ENCODE data around the gene TAF1C.

TAF1C gene

DNA sequence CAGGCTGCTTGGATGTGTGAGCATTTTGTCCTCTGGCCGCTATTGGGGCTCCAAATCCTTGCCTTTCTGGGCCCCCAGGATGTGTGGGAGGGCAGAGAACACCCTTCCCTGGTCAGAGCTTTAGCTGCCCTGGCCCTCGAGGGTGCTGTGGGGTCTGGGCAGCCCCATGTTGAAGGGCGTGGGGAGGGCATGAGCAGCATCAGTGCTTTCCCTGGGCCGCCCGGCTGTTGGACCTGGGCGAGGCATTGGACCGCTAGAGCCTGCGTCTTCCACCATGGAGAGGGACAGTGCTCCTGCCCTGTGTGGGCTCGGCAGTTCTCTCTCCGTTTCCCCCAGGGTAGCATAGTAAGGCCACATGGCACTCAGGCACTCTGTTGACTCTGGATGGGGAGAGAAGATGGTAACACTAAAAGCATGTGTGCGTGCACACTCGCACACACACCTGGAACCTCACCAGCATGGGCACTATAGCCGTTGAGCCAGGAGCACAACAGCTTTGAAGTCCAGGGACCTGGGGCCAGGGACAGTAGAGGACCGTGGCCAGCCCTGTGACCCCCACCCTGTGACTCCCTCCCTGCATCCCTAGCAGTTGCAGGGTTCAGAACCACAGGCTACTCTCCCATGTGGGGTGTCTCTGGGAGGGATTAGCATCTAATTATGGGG, 10.7 kb upstream of the TAF1C start:
- Histone ChIP-seq H3K27me3 (replicated peaks) (no peaks in the 10 kb centered on the region), H3K27ac (no peak overlapping the region), H3K36me3 (replicated peaks) (no peaks in the 10 kb centered on the region), H3K4me3 (ENCODE audit: low read depth, low read length) (no peak overlapping the region)
- in situ Hi-C loops (cut with HindIII; ENCODE audit: low pct_ligation_motif_present, low sequenced_read_pairs), result no loop called here
- DNase-seq, result no peak
- TF ChIP-seq, protein P1, sequence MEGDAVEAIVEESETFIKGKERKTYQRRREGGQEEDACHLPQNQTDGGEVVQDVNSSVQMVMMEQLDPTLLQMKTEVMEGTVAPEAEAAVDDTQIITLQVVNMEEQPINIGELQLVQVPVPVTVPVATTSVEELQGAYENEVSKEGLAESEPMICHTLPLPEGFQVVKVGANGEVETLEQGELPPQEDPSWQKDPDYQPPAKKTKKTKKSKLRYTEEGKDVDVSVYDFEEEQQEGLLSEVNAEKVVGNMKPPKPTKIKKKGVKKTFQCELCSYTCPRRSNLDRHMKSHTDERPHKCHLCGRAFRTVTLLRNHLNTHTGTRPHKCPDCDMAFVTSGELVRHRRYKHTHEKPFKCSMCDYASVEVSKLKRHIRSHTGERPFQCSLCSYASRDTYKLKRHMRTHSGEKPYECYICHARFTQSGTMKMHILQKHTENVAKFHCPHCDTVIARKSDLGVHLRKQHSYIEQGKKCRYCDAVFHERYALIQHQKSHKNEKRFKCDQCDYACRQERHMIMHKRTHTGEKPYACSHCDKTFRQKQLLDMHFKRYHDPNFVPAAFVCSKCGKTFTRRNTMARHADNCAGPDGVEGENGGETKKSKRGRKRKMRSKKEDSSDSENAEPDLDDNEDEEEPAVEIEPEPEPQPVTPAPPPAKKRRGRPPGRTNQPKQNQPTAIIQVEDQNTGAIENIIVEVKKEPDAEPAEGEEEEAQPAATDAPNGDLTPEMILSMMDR (IDR thresholded peaks at IDR 0.05; ENCODE audit: low read depth, low read length, missing control alignments), result no peak

DNA sequence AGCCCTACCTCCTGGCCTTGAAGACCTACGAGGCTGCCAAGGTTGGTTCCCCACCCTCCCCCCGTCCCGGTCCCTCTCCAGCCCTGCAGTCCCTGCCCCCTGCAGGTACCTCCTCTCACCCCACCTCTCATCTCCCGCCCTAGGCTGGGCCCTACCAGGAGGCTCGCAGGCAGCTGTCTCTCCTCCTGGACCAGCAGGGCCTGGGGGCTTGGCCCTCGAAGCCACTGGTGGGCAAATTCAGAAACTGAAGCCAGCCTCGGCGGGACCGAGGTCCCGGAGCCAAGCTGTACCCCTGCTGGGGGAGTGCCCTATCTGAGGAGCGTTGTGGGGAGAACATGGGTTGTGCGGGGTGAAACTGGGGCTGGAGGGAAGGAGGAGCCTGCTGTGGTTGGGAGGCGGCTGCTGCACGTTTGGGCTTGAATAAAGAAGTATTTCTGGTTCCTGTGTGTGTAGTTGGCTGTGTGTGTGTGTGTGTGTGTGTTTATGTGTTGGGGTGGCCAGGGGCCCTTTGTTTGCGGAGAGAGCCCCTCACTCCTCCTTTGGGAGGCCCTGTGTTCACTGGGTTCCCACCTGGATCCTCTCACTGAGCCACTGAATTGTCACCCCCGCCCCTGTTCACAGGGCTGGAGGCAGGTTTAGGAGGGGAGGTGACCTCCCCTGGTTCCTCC, 10.0 kb upstream of the TAF1C start:
- TF ChIP-seq, protein P1 (IDR thresholded peaks at IDR 0.05; ENCODE audit: low read depth, low read length, missing control alignments), result no peak
- DNase-seq, result no peak
- H3K36me3 ChIP-seq (replicated peaks), result no peaks in the 10 kb centered on the region
- no peaks in the 10 kb centered on the region for H3K27me3 ChIP-seq (replicated peaks)
- in situ Hi-C loops (cut with HindIII; ENCODE audit: low pct_ligation_motif_present, low sequenced_read_pairs), result no loop called here
- no peak overlapping the region for H3K4me3 ChIP-seq (ENCODE audit: low read depth, low read length)
- H3K27ac ChIP-seq, result no peak overlapping the region

DNA sequence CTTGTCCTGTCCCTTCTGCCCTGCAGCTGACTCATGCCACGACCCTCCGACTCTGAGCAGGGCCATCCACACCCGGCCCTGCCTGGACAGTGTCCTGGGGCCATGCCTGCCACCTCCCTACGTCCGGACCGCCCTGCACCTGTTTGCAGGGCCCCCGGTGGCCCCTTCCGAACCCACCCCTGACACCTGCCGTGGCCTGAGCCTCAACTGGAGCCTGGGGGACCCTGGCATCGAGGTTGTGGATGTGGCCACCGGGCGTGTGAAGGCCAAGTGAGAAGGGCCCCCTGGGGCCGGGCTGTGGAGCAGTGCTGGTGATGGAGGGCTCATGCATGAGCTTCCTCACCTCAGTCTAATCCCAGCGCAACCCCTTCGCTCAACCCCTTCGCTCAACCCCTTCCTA, 9.2 kb upstream of the TAF1C start:
- Histone ChIP-seq H3K4me3 (ENCODE audit: low read depth, low read length) (no peak overlapping the region), H3K27ac (no peak overlapping the region), H3K27me3 (replicated peaks) (no peaks in the 10 kb centered on the region), H3K36me3 (replicated peaks) (no peaks in the 10 kb centered on the region)
- in situ Hi-C loops (cut with HindIII; ENCODE audit: low pct_ligation_motif_present, low sequenced_read_pairs), result no loop called here
- no peak for DNase-seq
- TF ChIP-seq, protein P1 (IDR thresholded peaks at IDR 0.05; ENCODE audit: low read depth, low read length, missing control alignments), result no peak

DNA sequence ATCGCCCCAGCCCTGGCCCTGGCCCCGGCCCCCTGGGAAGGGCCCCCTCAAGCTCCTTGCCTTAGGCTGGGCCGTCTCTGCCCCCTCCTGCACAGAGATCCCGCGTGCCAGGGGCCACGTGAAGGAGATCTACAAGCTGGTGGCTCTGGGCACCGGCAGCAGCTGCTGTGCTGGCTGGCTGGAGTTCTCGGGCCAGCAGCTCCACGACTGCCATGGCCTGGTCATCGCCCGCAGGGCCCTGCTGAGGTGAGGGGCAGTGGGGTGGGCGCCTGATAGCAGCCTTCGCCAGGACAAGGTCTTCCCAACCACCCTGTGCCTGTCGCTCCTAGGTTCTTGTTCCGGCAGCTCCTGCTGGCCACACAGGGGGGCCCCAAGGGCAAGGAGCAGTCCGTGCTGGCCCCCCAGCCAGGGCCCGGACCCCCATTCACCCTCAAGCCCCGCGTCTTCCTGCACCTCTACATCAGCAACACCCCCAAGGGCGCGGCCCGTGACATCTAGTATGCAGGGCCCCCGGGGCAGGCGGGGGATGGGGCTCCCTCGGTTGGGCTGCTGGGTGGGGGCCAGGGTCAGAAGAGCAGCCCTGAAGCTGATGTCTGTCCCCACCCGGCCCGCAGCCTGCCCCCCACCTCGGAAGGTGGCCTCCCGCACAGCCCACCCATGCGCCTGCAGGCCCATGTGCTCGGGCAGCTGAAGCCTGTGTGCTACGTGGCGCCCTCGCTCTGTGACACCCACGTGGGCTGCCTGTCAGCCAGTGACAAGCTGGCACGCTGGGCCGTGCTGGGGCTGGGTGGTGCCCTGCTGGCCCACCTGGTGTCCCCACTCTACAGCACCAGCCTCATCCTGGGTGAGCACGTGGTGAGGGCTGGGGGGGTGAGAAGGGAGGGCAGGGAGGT, 8.6 kb upstream of the TAF1C start:
- Histone ChIP-seq H3K27me3 (replicated peaks) (no peaks in the 10 kb centered on the region), H3K4me3 (ENCODE audit: low read depth, low read length) (no peak overlapping the region), H3K36me3 (replicated peaks) (no peaks in the 10 kb centered on the region), H3K27ac (no peak overlapping the region)
- in situ Hi-C loops (cut with HindIII; ENCODE audit: low pct_ligation_motif_present, low sequenced_read_pairs), result no loop called here
- TF ChIP-seq, protein P1 (IDR thresholded peaks at IDR 0.05; ENCODE audit: low read depth, low read length, missing control alignments), result no peak
- DNase-seq, result no peak

DNA sequence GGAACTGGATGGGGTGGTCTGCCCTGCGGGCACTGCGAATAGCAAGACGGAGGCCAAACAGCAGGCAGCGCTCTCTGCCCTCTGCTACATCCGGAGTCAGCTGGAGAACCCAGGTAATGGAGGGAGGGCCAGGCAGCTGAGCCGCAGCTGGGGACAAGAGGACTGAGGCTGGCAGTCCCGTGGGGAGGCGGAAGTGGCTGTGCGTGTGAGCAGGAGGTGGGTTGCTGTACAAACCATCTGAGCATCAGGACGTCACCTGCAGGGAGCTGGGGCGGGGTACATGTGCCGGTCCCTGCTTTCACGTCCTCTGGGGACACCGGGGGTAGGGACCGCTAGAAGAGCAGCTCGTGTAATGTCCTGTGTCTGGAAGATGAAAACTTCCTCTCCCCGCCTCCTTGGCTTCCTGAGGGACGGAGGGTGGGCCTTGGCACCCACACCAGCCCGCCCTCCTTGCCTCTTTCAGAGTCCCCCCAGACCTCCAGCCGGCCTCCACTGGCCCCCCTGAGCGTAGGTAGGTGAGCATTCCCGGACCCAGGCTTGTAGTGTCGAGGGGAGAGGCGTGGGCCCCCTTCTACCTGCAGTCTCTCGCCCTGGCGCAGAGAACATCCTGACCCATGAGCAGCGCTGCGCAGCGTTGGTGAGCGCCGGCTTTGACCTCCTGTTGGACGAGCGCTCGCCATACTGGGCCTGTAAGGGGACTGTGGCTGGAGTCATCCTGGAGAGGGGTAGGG, 7.8 kb upstream of the TAF1C start:
- Histone ChIP-seq H3K27me3 (replicated peaks) (no peaks in the 10 kb centered on the region), H3K36me3 (replicated peaks) (no peaks in the 10 kb centered on the region), H3K4me3 (ENCODE audit: low read depth, low read length) (no peak overlapping the region), H3K27ac (no peak overlapping the region)
- TF ChIP-seq, protein P1 (IDR thresholded peaks at IDR 0.05; ENCODE audit: low read depth, low read length, missing control alignments), result no peak
- in situ Hi-C loops (cut with HindIII; ENCODE audit: low pct_ligation_motif_present, low sequenced_read_pairs), result no loop called here
- DNase-seq, result no peak

Data from brain microvascular endothelial cell (primary cell).